HL-60 (cell line): ENCODE measurements around the gene SARS2.

Experiments used
- CTCF ChIP-seq: IDR thresholded peaks from one replicate; pipeline ENCODE4 v1.5.1; 2011; ENCODE audit warnings: low read length, control low read depth, inconsistent platforms; ENCODE audit not compliant: insufficient read depth
- REST ChIP-seq: IDR thresholded peaks from 2 replicates; pipeline ENCODE4 v1.6.1; 2012; ENCODE audit warnings: low read depth; ENCODE audit not compliant: insufficient replicate concordance

GRCh38 chr19:38890686-38891085 lies 39.9 kb downstream of the SARS2 start:
- TF ChIP-seq CTCF: no peak
- no peak for TF ChIP-seq REST
